HepG2 (cell line): ENCODE measurements around the gene SPATA13. TPM values are rescaled to one million over a fixed set of nuclear protein-coding genes. Genes with fewer than 3 reads are reported as not detected.

Experiments used
- ATF5 ChIP-seq: sonication (generic); formaldehyde crosslinking; IDR thresholded peaks from 2 replicates; pipeline ENCODE4 v1.4.0; 2020; ENCODE audit warnings: mild to moderate bottlenecking, low read depth, missing genetic modification reagents
- CHCHD3 ChIP-seq: sonication (generic); formaldehyde crosslinking; IDR thresholded peaks from 2 replicates; pipeline ENCODE4 v1.8.0; 2022; ENCODE audit warnings: mild to moderate bottlenecking, missing genetic modification reagents, moderate library complexity
- E2F2 ChIP-seq: sonication (generic); formaldehyde crosslinking; IDR thresholded peaks from 2 replicates; pipeline ENCODE4 v1.4.0; 2020; ENCODE audit warnings: missing genetic modification reagents, borderline replicate concordance
- FOXP1 ChIP-seq, 2 experiments: fragments of 450-650 bp in 1 of 2; IDR thresholded peaks; 2 replicates each; pipeline ENCODE4 v1.6.1; 2017 to 2018; ENCODE audit warnings: antibody characterized with exemption in 1 of 2
- HNRNPUL1 ChIP-seq: fragments of 200-400 bp; formaldehyde crosslinking; IDR thresholded peaks from 2 replicates; pipeline ENCODE4 v1.6.1; 2017; ENCODE audit warnings: low read depth, mild to moderate bottlenecking, low read length, moderate library complexity
- HOXA3 ChIP-seq: sonication (generic); formaldehyde crosslinking; IDR thresholded peaks from 2 replicates; pipeline ENCODE4 v1.5.0; 2020; ENCODE audit warnings: missing genetic modification reagents
- MTA1 ChIP-seq: sonication (generic); formaldehyde crosslinking; IDR thresholded peaks from 2 replicates; pipeline ENCODE4 v1.4.0; 2020; ENCODE audit warnings: missing genetic modification reagents, mild to moderate bottlenecking, borderline replicate concordance
- NFE2L2 ChIP-seq: fragments of 150-350 bp; IDR thresholded peaks from 2 replicates; pipeline ENCODE4 v1.6.1; 2014; ENCODE audit warnings: low read length
- NR3C1 ChIP-seq: sonication (generic); formaldehyde crosslinking; IDR thresholded peaks from 2 replicates; pipeline ENCODE4 v1.4.0; 2020; ENCODE audit warnings: missing genetic modification reagents
- PHF8 ChIP-seq: sonication (generic); formaldehyde crosslinking; IDR thresholded peaks from 2 replicates; pipeline ENCODE4 v1.5.0; 2020; ENCODE audit warnings: missing genetic modification reagents
- POLR2G ChIP-seq: fragments of 200-400 bp; formaldehyde crosslinking; IDR thresholded peaks from 2 replicates; pipeline ENCODE4 v1.6.1; 2018; ENCODE audit warnings: mild to moderate bottlenecking, low read depth, low read length, moderate library complexity
- PRMT3 ChIP-seq: sonication (generic); formaldehyde crosslinking; IDR thresholded peaks from 2 replicates; pipeline ENCODE4 v1.8.1; 2022; ENCODE audit warnings: low read depth, mild to moderate bottlenecking, moderate library complexity, missing genetic modification reagents, borderline replicate concordance
- SKI ChIP-seq: fragments of 450-650 bp; IDR thresholded peaks from one replicate; pipeline ENCODE4 v1.6.1; 2018; ENCODE audit warnings: mild to moderate bottlenecking; ENCODE audit not compliant: partially characterized antibody
- SNAI1 ChIP-seq: sonication (generic); formaldehyde crosslinking; IDR thresholded peaks from 2 replicates; pipeline ENCODE4 v1.5.0; 2020; ENCODE audit warnings: mild to moderate bottlenecking, missing genetic modification reagents, borderline replicate concordance
- SOX6 ChIP-seq, 2 experiments: fragments of 450-650 bp in 1 of 2; sonication (generic) in 1 of 2; formaldehyde crosslinking in 1 of 2; IDR thresholded peaks; 2 replicates each; pipeline versions ENCODE4 v1.4.0 to v1.6.1; 2017 to 2020; ENCODE audit warnings: antibody characterized with exemption in 1 of 2, mild to moderate bottlenecking in 1 of 2, missing genetic modification reagents in 1 of 2
- TBX2 ChIP-seq: sonication (generic); formaldehyde crosslinking; IDR thresholded peaks from 2 replicates; pipeline ENCODE4 v1.5.0; 2020; ENCODE audit warnings: missing genetic modification reagents, mild to moderate bottlenecking, borderline replicate concordance
- TP53 ChIP-seq: sonication (generic); formaldehyde crosslinking; conservative IDR thresholded peaks from 2 replicates; pipeline ENCODE4 v1.4.0; 2020; ENCODE audit warnings: missing genetic modification reagents
- ZBTB21 ChIP-seq: sonication (generic); formaldehyde crosslinking; IDR thresholded peaks from 2 replicates; pipeline ENCODE4 v1.4.0; 2020; ENCODE audit warnings: missing genetic modification reagents
- ZNF101 ChIP-seq: sonication (generic); formaldehyde crosslinking; IDR thresholded peaks from 2 replicates; pipeline ENCODE4 v1.4.0; 2020; ENCODE audit warnings: mild to moderate bottlenecking, low read depth, missing genetic modification reagents, borderline replicate concordance
- ZNF138 ChIP-seq: sonication (generic); formaldehyde crosslinking; IDR thresholded peaks from 2 replicates; pipeline ENCODE4 v1.5.0; 2020; ENCODE audit warnings: mild to moderate bottlenecking, low read depth, missing genetic modification reagents
- ZNF382 ChIP-seq: sonication (generic); formaldehyde crosslinking; IDR thresholded peaks from 2 replicates; pipeline ENCODE4 v1.5.0; 2020; ENCODE audit warnings: missing genetic modification reagents, mild to moderate bottlenecking, borderline replicate concordance
- ZSCAN22 ChIP-seq: sonication (generic); formaldehyde crosslinking; IDR thresholded peaks from 2 replicates; pipeline ENCODE4 v1.4.0; 2020; ENCODE audit warnings: mild to moderate bottlenecking, missing genetic modification reagents
- polyA plus RNA-seq, 8 experiments: library from polyadenylated mRNA; depleted of rRNA in 3 of 8; stranded (reverse) in 7 of 8; unstranded in 1 of 8; fragments of >200 nt; fragmentation: Illumina TruSeq in 4 of 8; extraction: Trizol in 4 of 8; gene quantifications; 2 replicates each; pipeline versions ENCODE4 v1.2.1 to v1.2.3, GENCODE V29; 2011 to 2016; ENCODE audit warnings: low read depth in 4 of 8, missing spikeins in 1 of 8, mixed read lengths in 1 of 8; ENCODE audit not compliant: insufficient read depth in 1 of 8
- total RNA-seq, 5 experiments: library from RNA; depleted of rRNA; stranded (reverse); fragments of >200 nt; fragmentation: Illumina TruSeq; extraction: Trizol; gene quantifications; 2 replicates each; pipeline ENCODE4 v1.2.3, GENCODE V29; 2016; ENCODE audit warnings: low read depth in 1 of 5
- TF ChIP-seq, protein P1 (sequence below): sonication (generic); formaldehyde crosslinking; IDR thresholded peaks from 2 replicates; pipeline ENCODE4 v1.4.0; 2020; ENCODE audit warnings: missing genetic modification reagents
- TF ChIP-seq, protein P2 (sequence below): IDR thresholded peaks from 2 replicates; pipeline ENCODE4 v1.6.1; 2016; ENCODE audit warnings: mild to moderate bottlenecking, missing biosample characterization, missing genetic modification reagents
- TF ChIP-seq, protein P3 (sequence below): sonication (generic); formaldehyde crosslinking; IDR thresholded peaks from 2 replicates; pipeline ENCODE4 v1.4.0; 2020; ENCODE audit warnings: mild to moderate bottlenecking, low read depth, missing genetic modification reagents

The SPATA13 gene
- total and polyA plus RNA-seq, 2 of the 13 experiments (the other 11 are each of a cell fraction or from before 2014, with no cell fraction given) = 11.3 to 14.2 TPM

GRCh38 chr13:24271601-24272451, 111.3 kb downstream of the SPATA13 start (continued):
- no peak for TF ChIP-seq E2F2 (CRISPR knock-in tag)
- TF ChIP-seq, protein P1, sequence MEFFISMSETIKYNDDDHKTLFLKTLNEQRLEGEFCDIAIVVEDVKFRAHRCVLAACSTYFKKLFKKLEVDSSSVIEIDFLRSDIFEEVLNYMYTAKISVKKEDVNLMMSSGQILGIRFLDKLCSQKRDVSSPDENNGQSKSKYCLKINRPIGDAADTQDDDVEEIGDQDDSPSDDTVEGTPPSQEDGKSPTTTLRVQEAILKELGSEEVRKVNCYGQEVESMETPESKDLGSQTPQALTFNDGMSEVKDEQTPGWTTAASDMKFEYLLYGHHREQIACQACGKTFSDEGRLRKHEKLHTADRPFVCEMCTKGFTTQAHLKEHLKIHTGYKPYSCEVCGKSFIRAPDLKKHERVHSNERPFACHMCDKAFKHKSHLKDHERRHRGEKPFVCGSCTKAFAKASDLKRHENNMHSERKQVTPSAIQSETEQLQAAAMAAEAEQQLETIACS (CRISPR knock-in tag) = no peak
- peak; percentile 50 for TF ChIP-seq PHF8 (CRISPR knock-in tag)
- TF ChIP-seq SKI = peak; percentile 17
- TF ChIP-seq, protein P2, sequence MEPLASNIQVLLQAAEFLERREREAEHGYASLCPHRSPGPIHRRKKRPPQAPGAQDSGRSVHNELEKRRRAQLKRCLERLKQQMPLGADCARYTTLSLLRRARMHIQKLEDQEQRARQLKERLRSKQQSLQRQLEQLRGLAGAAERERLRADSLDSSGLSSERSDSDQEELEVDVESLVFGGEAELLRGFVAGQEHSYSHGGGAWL (CRISPR knock-in tag) = no peak
- TF ChIP-seq ZBTB21 (CRISPR knock-in tag) = no peak
- TF ChIP-seq TBX2 (CRISPR knock-in tag) = peak; percentile 74; the same call in 1 of the 2 replicates
- no peak for TF ChIP-seq ZNF101 (CRISPR knock-in tag)
- TF ChIP-seq ZNF138 = no peak
- TF ChIP-seq MTA1 (CRISPR knock-in tag) = peak; percentile 89
- no peak for TF ChIP-seq ZNF382
- TF ChIP-seq NFE2L2 = no peak
- no peak for TF ChIP-seq NR3C1 (CRISPR knock-in tag)
- no peak for TF ChIP-seq ZSCAN22 (CRISPR knock-in tag)
- no peak for TF ChIP-seq CHCHD3 (CRISPR knock-in tag)
- no peak for TF ChIP-seq SNAI1
- no peak for TF ChIP-seq ATF5
- TF ChIP-seq HOXA3 (CRISPR knock-in tag) = peak; percentile 69; the same call in 1 of the 2 replicates
- no peak for TF ChIP-seq HNRNPUL1
- TF ChIP-seq SOX6 (IDR thresholded peaks at IDR 0.05) = no peak
- TF ChIP-seq SOX6 (CRISPR knock-in tag; IDR thresholded peaks at IDR 0.05) = peak; percentile 72
- TF ChIP-seq TP53 (CRISPR knock-in tag) = no peak
- TF ChIP-seq FOXP1 (IDR thresholded peaks at IDR 0.05) = no peak
- no peak; the same call in 1 of the 2 replicates for TF ChIP-seq FOXP1 (CRISPR knock-in tag; IDR thresholded peaks at IDR 0.05)
- no peak for TF ChIP-seq PRMT3
- TF ChIP-seq, protein P3, sequence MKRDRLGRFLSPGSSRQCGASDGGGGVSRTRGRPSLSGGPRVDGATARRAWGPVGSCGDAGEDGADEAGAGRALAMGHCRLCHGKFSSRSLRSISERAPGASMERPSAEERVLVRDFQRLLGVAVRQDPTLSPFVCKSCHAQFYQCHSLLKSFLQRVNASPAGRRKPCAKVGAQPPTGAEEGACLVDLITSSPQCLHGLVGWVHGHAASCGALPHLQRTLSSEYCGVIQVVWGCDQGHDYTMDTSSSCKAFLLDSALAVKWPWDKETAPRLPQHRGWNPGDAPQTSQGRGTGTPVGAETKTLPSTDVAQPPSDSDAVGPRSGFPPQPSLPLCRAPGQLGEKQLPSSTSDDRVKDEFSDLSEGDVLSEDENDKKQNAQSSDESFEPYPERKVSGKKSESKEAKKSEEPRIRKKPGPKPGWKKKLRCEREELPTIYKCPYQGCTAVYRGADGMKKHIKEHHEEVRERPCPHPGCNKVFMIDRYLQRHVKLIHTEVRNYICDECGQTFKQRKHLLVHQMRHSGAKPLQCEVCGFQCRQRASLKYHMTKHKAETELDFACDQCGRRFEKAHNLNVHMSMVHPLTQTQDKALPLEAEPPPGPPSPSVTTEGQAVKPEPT (CRISPR knock-in tag) = no peak
- no peak for TF ChIP-seq POLR2G
